ENCODE data around the gene TMEM200A. TPM values are rescaled to one million over a fixed set of nuclear protein-coding genes. Genes with fewer than 3 reads are reported as not detected.

TMEM200A gene
- total and polyA plus RNA-seq, 10 of the 15 experiments (the other 5 are each of a cell fraction or from before 2014, with no cell fraction given), result 5.5 to 12.4 (median 9.6) TPM

- no peak for TF ChIP-seq REST (IDR thresholded peaks at IDR 0.05; ENCODE audit: low read depth, low read length)
- no peak for TF ChIP-seq SP1 (IDR thresholded peaks at IDR 0.05; ENCODE audit: low read depth, low read length)
- no peak for TF ChIP-seq KAT2A (conservative IDR thresholded peaks at IDR 0.05; ENCODE audit: control insufficient read depth, low read depth, low read length)
- TF ChIP-seq ETV6 (conservative IDR thresholded peaks at IDR 0.05 in 1 of 2, IDR thresholded peaks at IDR 0.05 in 1 of 2; ENCODE audit: borderline replicate concordance in 1 of 2, low read depth in 1 of 2), result no peak
- no peak for TF ChIP-seq RAD51 (IDR thresholded peaks at IDR 0.05)
- TF ChIP-seq JUND (IDR thresholded peaks at IDR 0.05; ENCODE audit: low read depth, low read length), result no peak
- TF ChIP-seq NRF1 (conservative IDR thresholded peaks at IDR 0.05; ENCODE audit: low read depth, low read length), result no peak
- TF ChIP-seq RELA (IDR thresholded peaks at IDR 0.05; ENCODE audit: borderline replicate concordance, partially characterized antibody), result no peak
- TF ChIP-seq, protein P1, sequence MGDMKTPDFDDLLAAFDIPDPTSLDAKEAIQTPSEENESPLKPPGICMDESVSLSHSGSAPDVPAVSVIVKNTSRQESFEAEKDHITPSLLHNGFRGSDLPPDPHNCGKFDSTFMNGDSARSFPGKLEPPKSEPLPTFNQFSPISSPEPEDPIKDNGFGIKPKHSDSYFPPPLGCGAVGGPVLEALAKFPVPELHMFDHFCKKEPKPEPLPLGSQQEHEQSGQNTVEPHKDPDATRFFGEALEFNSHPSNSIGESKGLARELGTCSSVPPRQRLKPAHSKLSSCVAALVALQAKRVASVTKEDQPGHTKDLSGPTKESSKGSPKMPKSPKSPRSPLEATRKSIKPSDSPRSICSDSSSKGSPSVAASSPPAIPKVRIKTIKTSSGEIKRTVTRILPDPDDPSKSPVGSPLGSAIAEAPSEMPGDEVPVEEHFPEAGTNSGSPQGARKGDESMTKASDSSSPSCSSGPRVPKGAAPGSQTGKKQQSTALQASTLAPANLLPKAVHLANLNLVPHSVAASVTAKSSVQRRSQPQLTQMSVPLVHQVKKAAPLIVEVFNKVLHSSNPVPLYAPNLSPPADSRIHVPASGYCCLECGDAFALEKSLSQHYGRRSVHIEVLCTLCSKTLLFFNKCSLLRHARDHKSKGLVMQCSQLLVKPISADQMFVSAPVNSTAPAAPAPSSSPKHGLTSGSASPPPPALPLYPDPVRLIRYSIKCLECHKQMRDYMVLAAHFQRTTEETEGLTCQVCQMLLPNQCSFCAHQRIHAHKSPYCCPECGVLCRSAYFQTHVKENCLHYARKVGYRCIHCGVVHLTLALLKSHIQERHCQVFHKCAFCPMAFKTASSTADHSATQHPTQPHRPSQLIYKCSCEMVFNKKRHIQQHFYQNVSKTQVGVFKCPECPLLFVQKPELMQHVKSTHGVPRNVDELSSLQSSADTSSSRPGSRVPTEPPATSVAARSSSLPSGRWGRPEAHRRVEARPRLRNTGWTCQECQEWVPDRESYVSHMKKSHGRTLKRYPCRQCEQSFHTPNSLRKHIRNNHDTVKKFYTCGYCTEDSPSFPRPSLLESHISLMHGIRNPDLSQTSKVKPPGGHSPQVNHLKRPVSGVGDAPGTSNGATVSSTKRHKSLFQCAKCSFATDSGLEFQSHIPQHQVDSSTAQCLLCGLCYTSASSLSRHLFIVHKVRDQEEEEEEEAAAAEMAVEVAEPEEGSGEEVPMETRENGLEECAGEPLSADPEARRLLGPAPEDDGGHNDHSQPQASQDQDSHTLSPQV (IDR thresholded peaks at IDR 0.05), result no peak
Observed at GRCh38 chr6:130432838-130433237, 67.0 kb downstream of the TMEM200A start (continued).
